Activated CD4-positive, alpha-beta T cell treated with anti-CD3 and anti-CD28 coated beads for 1 hour (primary cell): ENCODE results near the gene SLC30A7.

ENCODE experiments used
- DNase-seq: peaks from one replicate; pipeline ENCODE4 v3.0.0-alpha.2; 2020

SLC30A7 gene

GRCh38 chr1:101030881-101031280 lies 135.0 kb downstream of the SLC30A7 start:
- DNase-seq = no peak
